WTC11 (cell line): Measurements from ENCODE around the gene ATN1. TPM values are rescaled to one million over a fixed set of nuclear protein-coding genes. Genes with fewer than 3 reads are reported as not detected.

Source experiments
- ETV6 ChIP-seq: sonication (generic); formaldehyde crosslinking; IDR thresholded peaks from 2 replicates; pipeline ENCODE4 v1.8.1; 2022; ENCODE audit warnings: mild to moderate bottlenecking, missing genetic modification reagents
- NR1H2 ChIP-seq: sonication (generic); formaldehyde crosslinking; IDR thresholded peaks from 2 replicates; pipeline ENCODE4 v1.9.0; 2021; ENCODE audit warnings: mild to moderate bottlenecking, moderate library complexity, missing genetic modification reagents
- TCF7 ChIP-seq: sonication (generic); formaldehyde crosslinking; IDR thresholded peaks from 2 replicates; pipeline ENCODE4 v1.8.0; 2022; ENCODE audit warnings: mild to moderate bottlenecking, low read depth, missing genetic modification reagents, moderate library complexity
- TP53 ChIP-seq: sonication (generic); formaldehyde crosslinking; IDR thresholded peaks from 2 replicates; pipeline ENCODE4 v1.8.1; 2023; ENCODE audit warnings: mild to moderate bottlenecking, missing genetic modification reagents
- ZNF121 ChIP-seq: sonication (generic); formaldehyde crosslinking; IDR thresholded peaks from 2 replicates; pipeline ENCODE4 v1.8.0; 2023; ENCODE audit warnings: missing genetic modification reagents
- ZNF317 ChIP-seq: sonication (generic); formaldehyde crosslinking; IDR thresholded peaks from 2 replicates; pipeline ENCODE4 v1.8.1; 2023; ENCODE audit warnings: low read depth, mild to moderate bottlenecking, moderate library complexity, missing genetic modification reagents, borderline replicate concordance
- total RNA-seq: library from RNA; stranded (reverse); gene quantifications from 3 replicates; pipeline ENCODE4 v1.2.3, GENCODE V29; 2021
- TF ChIP-seq, protein P1 (sequence below): sonication (generic); formaldehyde crosslinking; IDR thresholded peaks from 2 replicates; pipeline ENCODE4 v1.8.1; 2023; ENCODE audit warnings: mild to moderate bottlenecking, missing genetic modification reagents, borderline replicate concordance
- TF ChIP-seq, protein P2 (sequence below): fragments of 250-450 bp; sonication (Bioruptor Pico); IDR thresholded peaks from 2 replicates; pipeline ENCODE4 v2.1.2; 2022; ENCODE audit warnings: mild to moderate bottlenecking, moderate library complexity
- TF ChIP-seq, protein P3 (sequence below): sonication (generic); formaldehyde crosslinking; IDR thresholded peaks from 2 replicates; pipeline ENCODE4 v1.8.1; 2022; ENCODE audit warnings: low read depth, mild to moderate bottlenecking, moderate library complexity, missing genetic modification reagents, borderline replicate concordance
- TF ChIP-seq, protein P4 (sequence below): fragments of 250-450 bp; sonication (Bioruptor Pico); conservative IDR thresholded peaks from 2 replicates; pipeline ENCODE4 v1.9.0; 2021; ENCODE audit warnings: mild to moderate bottlenecking
- TF ChIP-seq, protein P5 (sequence below): sonication (generic); formaldehyde crosslinking; IDR thresholded peaks from 2 replicates; pipeline ENCODE4 v1.8.1; 2022; ENCODE audit warnings: low read depth, missing genetic modification reagents, borderline replicate concordance
- TF ChIP-seq, protein P6 (sequence below): fragments of 250-450 bp; sonication (Bioruptor Pico); IDR thresholded peaks from 2 replicates; pipeline ENCODE4 v1.9.0; 2021; ENCODE audit warnings: mild to moderate bottlenecking
- TF ChIP-seq, protein P7 (sequence below): sonication (generic); formaldehyde crosslinking; IDR thresholded peaks from 2 replicates; pipeline ENCODE4 v1.8.0; 2022; ENCODE audit warnings: mild to moderate bottlenecking, missing genetic modification reagents
- TF ChIP-seq, protein P8 (sequence below): sonication (generic); formaldehyde crosslinking; IDR thresholded peaks from 2 replicates; pipeline ENCODE4 v1.8.0; 2022; ENCODE audit warnings: mild to moderate bottlenecking, missing genetic modification reagents
- TF ChIP-seq, protein P9 (sequence below): sonication (generic); formaldehyde crosslinking; IDR thresholded peaks from 2 replicates; pipeline ENCODE4 v1.8.0; 2023; ENCODE audit warnings: mild to moderate bottlenecking, missing genetic modification reagents
- TF ChIP-seq, protein P10 (sequence below): sonication (generic); formaldehyde crosslinking; IDR thresholded peaks from 2 replicates; pipeline ENCODE4 v1.8.0; 2023; ENCODE audit warnings: missing genetic modification reagents, mild to moderate bottlenecking, borderline replicate concordance

Gene ATN1
- total RNA-seq, 1 experiment from 2014 or later, result 87.1 TPM

DNA sequence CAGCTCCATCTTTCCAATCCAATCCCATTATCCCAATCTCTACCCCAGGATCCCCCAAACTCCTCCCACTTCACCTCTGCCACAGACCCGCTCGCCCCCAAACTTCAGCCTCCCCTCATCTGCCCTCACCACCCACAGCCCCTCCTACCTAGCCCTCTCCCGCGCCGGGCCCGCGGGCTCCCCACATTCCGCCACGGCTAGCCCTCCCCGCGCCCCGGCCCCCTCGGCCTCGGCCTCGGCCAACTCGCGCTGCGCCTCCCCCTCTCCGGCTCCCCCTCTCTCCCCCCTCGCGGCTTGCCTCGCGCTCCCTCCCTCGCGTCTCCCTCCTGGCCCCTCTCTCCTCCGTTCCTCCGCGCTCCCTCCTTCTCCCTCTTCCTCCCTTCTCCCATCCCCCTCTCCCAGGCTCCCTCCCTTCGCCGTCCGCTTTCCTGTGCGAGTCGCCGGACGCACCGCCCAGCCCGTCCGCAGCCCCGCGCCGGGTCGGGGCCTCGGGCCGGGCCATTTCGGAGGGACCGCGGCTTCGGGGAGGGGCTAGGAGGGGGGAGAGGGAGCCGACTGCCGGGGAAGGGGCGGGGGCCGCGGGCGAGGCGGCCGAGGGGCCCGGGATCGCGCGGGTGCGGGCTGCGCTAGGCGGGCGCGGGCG lies at the start of gene ATN1 (continued):
- TF ChIP-seq, protein P1, sequence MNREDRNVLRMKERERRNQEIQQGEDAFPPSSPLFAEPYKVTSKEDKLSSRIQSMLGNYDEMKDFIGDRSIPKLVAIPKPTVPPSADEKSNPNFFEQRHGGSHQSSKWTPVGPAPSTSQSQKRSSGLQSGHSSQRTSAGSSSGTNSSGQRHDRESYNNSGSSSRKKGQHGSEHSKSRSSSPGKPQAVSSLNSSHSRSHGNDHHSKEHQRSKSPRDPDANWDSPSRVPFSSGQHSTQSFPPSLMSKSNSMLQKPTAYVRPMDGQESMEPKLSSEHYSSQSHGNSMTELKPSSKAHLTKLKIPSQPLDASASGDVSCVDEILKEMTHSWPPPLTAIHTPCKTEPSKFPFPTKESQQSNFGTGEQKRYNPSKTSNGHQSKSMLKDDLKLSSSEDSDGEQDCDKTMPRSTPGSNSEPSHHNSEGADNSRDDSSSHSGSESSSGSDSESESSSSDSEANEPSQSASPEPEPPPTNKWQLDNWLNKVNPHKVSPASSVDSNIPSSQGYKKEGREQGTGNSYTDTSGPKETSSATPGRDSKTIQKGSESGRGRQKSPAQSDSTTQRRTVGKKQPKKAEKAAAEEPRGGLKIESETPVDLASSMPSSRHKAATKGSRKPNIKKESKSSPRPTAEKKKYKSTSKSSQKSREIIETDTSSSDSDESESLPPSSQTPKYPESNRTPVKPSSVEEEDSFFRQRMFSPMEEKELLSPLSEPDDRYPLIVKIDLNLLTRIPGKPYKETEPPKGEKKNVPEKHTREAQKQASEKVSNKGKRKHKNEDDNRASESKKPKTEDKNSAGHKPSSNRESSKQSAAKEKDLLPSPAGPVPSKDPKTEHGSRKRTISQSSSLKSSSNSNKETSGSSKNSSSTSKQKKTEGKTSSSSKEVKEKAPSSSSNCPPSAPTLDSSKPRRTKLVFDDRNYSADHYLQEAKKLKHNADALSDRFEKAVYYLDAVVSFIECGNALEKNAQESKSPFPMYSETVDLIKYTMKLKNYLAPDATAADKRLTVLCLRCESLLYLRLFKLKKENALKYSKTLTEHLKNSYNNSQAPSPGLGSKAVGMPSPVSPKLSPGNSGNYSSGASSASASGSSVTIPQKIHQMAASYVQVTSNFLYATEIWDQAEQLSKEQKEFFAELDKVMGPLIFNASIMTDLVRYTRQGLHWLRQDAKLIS (CRISPR knock-in tag), result no peak
- TF ChIP-seq, protein P2, sequence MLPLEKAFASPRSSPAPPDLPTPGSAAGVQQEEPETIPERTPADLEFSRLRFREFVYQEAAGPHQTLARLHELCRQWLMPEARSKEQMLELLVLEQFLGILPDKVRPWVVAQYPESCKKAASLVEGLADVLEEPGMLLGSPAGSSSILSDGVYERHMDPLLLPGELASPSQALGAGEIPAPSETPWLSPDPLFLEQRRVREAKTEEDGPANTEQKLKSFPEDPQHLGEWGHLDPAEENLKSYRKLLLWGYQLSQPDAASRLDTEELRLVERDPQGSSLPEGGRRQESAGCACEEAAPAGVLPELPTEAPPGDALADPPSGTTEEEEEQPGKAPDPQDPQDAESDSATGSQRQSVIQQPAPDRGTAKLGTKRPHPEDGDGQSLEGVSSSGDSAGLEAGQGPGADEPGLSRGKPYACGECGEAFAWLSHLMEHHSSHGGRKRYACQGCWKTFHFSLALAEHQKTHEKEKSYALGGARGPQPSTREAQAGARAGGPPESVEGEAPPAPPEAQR (CRISPR knock-in tag), result no peak
- TF ChIP-seq, protein P3, sequence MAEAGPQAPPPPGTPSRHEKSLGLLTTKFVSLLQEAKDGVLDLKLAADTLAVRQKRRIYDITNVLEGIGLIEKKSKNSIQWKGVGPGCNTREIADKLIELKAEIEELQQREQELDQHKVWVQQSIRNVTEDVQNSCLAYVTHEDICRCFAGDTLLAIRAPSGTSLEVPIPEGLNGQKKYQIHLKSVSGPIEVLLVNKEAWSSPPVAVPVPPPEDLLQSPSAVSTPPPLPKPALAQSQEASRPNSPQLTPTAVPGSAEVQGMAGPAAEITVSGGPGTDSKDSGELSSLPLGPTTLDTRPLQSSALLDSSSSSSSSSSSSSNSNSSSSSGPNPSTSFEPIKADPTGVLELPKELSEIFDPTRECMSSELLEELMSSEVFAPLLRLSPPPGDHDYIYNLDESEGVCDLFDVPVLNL, result no peak
- no peak for TF ChIP-seq ETV6 (CRISPR knock-in tag)
- TF ChIP-seq, protein P4, sequence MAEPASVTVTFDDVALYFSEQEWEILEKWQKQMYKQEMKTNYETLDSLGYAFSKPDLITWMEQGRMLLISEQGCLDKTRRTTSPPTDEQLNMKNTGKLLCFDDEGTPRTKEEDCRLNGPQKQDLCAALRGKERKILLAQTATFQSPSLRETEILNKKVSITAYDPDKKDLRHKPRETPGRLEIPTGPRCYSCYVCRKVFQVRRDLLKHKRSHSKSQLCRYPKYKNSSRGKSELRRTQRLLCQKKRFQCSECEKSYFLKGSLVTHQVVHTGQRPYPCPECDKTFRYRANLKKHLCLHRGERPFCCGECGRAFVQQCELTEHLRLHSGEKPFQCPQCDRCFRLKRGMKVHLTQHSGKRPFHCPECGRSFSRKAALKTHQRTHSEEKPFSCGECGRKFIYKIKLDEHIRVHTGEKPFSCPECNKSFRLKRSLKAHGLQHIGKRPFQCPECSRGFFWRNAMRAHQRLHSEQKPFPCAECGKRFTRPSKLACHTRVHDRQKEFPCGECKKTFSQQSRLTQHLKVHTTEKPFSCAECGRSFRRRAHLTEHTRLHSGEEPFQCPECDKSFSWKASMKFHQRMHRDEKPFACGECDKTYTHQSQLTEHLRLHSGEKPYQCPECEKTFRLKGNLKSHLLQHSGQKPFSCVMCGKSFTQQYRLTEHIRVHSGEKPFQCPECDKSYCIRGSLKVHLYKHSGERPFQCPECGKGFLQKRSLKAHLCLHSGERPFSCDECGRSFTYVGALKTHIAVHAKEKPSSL (CRISPR knock-in tag), result no peak
- 0 out of 2 replicates have a peak, but pooled peaks have one; percentile 23 for TF ChIP-seq ZNF121 (CRISPR knock-in tag)
- TF ChIP-seq, protein P5, sequence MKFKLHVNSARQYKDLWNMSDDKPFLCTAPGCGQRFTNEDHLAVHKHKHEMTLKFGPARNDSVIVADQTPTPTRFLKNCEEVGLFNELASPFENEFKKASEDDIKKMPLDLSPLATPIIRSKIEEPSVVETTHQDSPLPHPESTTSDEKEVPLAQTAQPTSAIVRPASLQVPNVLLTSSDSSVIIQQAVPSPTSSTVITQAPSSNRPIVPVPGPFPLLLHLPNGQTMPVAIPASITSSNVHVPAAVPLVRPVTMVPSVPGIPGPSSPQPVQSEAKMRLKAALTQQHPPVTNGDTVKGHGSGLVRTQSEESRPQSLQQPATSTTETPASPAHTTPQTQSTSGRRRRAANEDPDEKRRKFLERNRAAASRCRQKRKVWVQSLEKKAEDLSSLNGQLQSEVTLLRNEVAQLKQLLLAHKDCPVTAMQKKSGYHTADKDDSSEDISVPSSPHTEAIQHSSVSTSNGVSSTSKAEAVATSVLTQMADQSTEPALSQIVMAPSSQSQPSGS (CRISPR knock-in tag), result no peak
- TF ChIP-seq, protein P6, sequence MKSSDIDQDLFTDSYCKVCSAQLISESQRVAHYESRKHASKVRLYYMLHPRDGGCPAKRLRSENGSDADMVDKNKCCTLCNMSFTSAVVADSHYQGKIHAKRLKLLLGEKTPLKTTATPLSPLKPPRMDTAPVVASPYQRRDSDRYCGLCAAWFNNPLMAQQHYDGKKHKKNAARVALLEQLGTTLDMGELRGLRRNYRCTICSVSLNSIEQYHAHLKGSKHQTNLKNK (CRISPR knock-in tag), result no peak
- TF ChIP-seq, protein P7, sequence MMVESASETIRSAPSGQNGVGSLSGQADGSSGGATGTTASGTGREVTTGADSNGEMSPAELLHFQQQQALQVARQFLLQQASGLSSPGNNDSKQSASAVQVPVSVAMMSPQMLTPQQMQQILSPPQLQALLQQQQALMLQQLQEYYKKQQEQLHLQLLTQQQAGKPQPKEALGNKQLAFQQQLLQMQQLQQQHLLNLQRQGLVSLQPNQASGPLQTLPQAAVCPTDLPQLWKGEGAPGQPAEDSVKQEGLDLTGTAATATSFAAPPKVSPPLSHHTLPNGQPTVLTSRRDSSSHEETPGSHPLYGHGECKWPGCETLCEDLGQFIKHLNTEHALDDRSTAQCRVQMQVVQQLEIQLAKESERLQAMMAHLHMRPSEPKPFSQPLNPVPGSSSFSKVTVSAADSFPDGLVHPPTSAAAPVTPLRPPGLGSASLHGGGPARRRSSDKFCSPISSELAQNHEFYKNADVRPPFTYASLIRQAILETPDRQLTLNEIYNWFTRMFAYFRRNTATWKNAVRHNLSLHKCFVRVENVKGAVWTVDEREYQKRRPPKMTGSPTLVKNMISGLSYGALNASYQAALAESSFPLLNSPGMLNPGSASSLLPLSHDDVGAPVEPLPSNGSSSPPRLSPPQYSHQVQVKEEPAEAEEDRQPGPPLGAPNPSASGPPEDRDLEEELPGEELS (CRISPR knock-in tag), result peak; percentile 79; the same call in 1 of the 2 replicates
- TF ChIP-seq, protein P8, sequence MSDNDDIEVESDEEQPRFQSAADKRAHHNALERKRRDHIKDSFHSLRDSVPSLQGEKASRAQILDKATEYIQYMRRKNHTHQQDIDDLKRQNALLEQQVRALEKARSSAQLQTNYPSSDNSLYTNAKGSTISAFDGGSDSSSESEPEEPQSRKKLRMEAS, result no peak; the same call in 1 of the 2 replicates
- TF ChIP-seq NR1H2, result no peak
- no peak for TF ChIP-seq TP53 (CRISPR knock-in tag)
- TF ChIP-seq TCF7, result 0 out of 2 replicates have a peak, but pooled peaks have one; percentile 27
- no peak for TF ChIP-seq ZNF317 (CRISPR knock-in tag)
- TF ChIP-seq, protein P9, sequence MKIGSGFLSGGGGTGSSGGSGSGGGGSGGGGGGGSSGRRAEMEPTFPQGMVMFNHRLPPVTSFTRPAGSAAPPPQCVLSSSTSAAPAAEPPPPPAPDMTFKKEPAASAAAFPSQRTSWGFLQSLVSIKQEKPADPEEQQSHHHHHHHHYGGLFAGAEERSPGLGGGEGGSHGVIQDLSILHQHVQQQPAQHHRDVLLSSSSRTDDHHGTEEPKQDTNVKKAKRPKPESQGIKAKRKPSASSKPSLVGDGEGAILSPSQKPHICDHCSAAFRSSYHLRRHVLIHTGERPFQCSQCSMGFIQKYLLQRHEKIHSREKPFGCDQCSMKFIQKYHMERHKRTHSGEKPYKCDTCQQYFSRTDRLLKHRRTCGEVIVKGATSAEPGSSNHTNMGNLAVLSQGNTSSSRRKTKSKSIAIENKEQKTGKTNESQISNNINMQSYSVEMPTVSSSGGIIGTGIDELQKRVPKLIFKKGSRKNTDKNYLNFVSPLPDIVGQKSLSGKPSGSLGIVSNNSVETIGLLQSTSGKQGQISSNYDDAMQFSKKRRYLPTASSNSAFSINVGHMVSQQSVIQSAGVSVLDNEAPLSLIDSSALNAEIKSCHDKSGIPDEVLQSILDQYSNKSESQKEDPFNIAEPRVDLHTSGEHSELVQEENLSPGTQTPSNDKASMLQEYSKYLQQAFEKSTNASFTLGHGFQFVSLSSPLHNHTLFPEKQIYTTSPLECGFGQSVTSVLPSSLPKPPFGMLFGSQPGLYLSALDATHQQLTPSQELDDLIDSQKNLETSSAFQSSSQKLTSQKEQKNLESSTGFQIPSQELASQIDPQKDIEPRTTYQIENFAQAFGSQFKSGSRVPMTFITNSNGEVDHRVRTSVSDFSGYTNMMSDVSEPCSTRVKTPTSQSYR, result peak; percentile 90
- TF ChIP-seq, protein P10, sequence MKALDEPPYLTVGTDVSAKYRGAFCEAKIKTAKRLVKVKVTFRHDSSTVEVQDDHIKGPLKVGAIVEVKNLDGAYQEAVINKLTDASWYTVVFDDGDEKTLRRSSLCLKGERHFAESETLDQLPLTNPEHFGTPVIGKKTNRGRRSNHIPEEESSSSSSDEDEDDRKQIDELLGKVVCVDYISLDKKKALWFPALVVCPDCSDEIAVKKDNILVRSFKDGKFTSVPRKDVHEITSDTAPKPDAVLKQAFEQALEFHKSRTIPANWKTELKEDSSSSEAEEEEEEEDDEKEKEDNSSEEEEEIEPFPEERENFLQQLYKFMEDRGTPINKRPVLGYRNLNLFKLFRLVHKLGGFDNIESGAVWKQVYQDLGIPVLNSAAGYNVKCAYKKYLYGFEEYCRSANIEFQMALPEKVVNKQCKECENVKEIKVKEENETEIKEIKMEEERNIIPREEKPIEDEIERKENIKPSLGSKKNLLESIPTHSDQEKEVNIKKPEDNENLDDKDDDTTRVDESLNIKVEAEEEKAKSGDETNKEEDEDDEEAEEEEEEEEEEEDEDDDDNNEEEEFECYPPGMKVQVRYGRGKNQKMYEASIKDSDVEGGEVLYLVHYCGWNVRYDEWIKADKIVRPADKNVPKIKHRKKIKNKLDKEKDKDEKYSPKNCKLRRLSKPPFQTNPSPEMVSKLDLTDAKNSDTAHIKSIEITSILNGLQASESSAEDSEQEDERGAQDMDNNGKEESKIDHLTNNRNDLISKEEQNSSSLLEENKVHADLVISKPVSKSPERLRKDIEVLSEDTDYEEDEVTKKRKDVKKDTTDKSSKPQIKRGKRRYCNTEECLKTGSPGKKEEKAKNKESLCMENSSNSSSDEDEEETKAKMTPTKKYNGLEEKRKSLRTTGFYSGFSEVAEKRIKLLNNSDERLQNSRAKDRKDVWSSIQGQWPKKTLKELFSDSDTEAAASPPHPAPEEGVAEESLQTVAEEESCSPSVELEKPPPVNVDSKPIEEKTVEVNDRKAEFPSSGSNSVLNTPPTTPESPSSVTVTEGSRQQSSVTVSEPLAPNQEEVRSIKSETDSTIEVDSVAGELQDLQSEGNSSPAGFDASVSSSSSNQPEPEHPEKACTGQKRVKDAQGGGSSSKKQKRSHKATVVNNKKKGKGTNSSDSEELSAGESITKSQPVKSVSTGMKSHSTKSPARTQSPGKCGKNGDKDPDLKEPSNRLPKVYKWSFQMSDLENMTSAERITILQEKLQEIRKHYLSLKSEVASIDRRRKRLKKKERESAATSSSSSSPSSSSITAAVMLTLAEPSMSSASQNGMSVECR (CRISPR knock-in tag), result peak; percentile 34; the same call in 1 of the 2 replicates
